ENCODE measurements around the gene TIMELESS.
"Not testable (repeated sequence)": the region's sequence is repeated elsewhere in the genome, so short reads cannot be mapped to it uniquely, and the experiment has no call there.

TIMELESS gene, protein sequence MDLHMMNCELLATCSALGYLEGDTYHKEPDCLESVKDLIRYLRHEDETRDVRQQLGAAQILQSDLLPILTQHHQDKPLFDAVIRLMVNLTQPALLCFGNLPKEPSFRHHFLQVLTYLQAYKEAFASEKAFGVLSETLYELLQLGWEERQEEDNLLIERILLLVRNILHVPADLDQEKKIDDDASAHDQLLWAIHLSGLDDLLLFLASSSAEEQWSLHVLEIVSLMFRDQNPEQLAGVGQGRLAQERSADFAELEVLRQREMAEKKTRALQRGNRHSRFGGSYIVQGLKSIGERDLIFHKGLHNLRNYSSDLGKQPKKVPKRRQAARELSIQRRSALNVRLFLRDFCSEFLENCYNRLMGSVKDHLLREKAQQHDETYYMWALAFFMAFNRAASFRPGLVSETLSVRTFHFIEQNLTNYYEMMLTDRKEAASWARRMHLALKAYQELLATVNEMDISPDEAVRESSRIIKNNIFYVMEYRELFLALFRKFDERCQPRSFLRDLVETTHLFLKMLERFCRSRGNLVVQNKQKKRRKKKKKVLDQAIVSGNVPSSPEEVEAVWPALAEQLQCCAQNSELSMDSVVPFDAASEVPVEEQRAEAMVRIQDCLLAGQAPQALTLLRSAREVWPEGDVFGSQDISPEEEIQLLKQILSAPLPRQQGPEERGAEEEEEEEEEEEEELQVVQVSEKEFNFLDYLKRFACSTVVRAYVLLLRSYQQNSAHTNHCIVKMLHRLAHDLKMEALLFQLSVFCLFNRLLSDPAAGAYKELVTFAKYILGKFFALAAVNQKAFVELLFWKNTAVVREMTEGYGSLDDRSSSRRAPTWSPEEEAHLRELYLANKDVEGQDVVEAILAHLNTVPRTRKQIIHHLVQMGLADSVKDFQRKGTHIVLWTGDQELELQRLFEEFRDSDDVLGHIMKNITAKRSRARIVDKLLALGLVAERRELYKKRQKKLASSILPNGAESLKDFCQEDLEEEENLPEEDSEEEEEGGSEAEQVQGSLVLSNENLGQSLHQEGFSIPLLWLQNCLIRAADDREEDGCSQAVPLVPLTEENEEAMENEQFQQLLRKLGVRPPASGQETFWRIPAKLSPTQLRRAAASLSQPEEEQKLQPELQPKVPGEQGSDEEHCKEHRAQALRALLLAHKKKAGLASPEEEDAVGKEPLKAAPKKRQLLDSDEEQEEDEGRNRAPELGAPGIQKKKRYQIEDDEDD

DNA sequence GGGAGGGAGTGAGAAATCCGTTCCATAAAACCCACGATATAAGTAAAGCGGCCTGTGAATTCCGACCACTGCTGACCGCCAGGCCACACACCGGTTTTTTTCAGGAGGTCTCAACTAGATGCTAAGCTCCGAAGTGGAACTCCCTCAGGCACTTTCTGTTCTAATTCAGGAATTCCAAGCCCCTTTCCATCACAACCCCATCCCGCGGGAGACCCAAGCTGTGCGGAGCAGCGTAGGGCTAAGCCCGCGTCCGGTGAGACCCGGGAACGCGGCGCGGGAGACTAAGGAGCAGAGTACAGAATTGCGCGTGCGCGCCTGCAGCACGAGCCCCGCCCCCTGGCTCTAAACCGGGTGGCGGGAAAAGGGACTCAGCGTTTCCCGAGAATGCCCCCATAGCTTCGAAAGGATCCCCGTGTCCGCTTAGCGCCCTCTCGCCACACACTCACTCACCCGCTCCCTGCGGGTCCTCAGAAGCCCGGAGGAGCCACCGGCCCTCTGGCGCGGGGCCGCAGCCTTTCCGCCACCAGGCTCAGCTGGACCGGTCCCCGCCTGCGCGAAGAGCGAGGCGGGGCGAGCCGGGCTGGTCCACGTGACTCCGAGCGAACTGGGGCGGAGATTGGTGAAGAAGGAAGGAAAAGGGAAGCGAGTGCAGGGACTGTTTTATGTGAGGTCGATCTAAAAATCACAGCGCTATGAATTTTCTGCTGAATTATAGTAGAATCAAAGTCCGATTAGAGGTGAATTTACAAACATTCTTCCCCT lies at the start of gene TIMELESS:
Gene TIMELESS (minus strand): TSS at position 567 of the 762 bp plus-strand sequence. CDS start 15,256 bp downstream, outside the sequence.
- DNase-seq, result peak; percentile 82

GRCh38 chr12:56498126-56498902 lies 49.1 kb upstream of the TIMELESS start:
- not testable (repeated sequence) for DNase-seq

DNA sequence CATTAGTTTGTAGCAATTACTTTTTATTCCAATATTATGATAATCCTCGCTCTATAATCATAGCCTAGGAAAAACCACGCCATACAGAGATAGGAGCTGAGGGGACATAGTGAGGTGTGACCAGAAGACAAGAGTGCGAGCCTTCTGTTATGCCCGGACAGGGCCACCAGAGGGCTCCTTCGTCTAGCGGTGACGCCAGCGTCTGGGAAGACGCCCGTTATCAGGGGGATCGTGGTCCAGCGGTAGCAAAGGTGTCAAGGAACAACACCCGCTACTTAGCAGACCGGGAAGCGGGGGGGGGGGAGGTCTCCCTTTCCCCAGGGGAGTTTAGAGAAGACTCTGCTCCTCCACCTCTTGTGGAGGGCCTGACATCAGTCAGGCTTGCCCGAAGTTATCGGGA lies 47.5 kb upstream of the TIMELESS start:
- peak; percentile 59 for DNase-seq

DNA sequence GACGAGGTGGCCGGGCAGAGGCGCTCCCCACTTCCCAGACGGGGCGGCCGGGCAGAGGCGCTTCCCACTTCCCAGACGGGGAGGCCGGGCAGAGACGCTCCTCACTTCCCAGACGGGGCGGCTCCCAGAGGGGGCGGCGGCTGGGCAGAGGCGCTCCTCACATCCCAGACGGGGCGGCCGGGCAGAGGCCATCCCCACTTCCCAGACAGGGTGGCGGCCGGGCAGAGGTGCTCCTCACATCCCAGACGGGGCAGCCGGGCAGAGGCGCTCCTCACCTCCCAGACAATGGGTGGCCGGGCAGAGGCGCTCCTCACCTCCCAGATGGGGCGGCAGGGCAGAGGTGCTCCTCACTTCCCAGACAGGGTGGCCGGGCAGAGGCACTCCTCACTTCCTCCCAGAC lies 45.3 kb upstream of the TIMELESS start:
- DNase-seq, result not testable (repeated sequence)

GRCh38 chr12:56494106-56494415 lies 44.8 kb upstream of the TIMELESS start:
- DNase-seq, result not testable (repeated sequence)

DNA sequence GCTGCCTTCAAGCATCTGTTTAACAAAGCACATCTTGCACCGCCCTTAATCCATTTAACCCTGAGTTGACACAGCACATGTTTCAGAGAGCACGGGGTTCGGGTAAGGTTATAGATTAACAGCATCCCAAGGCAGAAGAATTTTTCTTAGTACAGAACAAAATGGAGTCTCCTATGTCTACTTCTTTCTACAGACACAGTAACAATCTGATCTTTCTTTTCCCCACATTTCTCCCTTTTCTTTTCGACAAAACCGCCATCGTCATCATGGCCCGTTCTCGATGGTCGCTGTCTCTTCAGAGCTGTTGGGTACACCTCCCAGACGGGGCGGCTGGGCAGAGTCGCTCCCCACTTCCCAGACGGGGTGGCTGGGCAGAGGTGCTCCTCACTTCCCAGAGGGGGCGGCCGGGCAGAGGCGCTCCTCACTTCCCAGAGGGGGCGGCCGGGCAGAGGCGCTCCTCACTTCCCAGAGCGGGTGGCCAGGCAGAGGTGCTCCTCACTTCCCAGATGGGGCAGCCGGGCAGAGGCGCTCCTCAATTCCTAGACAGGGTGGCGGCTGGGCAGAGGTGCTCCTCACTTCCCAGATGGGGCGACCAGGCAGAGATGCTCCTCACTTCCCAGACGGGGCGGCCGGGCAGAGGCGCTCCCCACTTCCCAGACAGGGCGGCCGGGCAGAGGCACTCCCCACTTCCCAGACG lies 44.3 kb upstream of the TIMELESS start:
- DNase-seq, result not testable (repeated sequence)

DNA sequence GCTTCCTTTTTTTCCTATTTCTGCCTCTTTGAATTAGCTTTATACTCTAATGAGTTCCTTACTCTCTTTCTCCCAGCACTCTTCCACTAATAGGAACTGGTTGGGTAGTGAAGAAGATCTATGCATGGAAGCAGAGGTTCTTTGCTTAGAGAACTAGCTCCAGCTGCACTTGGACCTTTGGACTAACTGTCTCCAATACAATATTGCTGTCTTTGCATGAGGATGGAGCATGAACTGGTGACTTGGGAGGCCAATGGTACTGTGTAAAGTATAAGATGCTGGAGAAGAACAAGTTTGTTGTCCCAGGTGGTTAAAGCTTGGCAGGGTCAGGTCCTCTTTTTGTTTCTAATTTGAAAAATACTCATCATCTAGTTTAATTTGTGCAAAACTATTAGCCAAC lies 41.1 kb upstream of the TIMELESS start:
- DNase-seq, result no peak

DNA sequence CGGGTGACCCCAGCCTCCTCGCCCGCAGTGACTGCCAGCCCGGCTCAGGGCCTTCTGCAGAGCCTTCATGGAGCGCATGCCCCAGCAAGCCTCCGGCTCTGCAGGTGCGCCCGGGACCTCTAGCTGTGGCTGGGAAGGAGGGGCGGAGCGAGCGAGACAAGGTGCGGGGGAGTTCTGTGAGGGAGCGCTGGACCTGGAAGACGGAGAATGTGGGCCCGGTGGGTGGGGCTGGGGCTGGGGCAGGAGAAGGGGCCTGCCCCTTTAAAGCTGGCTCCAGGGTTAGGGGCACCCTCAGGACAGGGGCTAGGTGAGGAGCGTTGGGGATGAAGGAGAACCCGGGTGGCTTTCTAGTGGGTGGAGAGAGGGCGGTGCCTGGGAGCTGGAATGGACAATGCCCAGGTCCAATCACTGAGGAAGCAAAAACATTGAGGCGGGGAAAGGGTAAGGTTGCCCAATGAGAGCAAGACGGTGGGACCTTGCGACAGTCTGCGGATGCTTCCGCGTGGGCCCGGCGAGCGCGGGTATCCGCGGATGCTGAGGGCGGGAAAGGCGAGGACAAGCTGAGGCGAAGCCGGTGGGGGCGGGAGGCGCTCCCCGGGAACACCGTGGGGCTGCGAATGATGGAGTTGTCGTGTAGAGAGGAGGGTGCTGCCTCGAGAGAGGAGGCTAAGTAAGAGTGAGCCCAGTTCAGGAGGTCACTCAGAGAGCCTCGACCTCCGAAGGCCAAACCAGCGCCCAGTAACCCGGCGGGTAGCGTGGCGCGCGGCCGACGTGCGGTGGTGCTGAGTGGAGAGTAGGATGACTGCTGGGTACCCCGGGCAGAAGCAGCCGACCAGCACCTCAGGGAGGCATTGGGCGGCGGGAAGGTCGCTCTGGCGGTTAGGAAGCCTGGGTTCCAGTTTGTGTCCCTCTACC lies 39.1 kb upstream of the TIMELESS start, which contains the start of gene GLS2:
Gene GLS2 (minus strand): TSS at position 121 of the 915 bp plus-strand sequence. CDS start 43 bp downstream, at position 78.
- peak; percentile 60 for DNase-seq

- peak; percentile 23 for DNase-seq
These were observed 38.3 kb upstream of the TIMELESS start for GRCh38 chr12:56487448-56488040.

DNA sequence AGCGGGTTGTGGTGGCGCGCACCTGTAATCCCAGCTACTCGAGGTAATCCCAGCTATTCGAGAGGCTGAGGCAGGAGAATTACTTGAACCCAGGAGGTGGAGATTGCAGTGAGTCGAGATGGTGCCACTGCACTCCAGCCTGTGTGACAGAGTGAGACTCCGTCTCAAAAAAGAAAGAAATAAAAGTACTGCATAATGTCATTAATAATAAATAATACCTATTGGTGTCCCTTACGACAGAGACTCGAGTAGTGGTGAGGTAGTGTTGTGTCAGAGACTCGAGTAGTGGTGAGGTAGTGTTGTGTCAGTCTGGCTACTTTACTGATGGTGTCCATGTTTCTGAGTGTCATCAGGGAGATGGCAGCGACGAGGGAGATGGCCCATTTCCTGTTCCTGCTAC lies 37.5 kb upstream of the TIMELESS start:
- DNase-seq, result no peak

DNA sequence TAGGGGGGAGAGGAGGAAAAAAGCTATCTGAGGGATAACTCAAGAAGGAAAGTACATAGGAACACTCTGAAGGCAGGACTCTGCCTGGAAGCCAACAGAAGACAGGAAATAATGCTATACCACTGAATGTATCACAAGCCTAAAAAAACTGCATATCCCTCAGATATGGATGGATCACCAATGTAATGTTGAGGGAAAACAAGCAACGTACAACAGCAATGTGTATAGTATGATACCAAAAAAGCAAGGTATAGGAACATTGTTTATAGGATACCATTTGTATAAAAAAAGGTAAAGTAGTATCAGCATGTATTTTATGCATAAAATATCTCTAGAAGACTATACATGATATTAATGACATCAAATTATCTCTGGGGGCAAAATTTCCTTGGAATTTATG lies 35.3 kb upstream of the TIMELESS start:
- DNase-seq, result no peak

- no peak for DNase-seq
These were observed 30.4 kb upstream of the TIMELESS start for GRCh38 chr12:56479625-56480024.

DNA sequence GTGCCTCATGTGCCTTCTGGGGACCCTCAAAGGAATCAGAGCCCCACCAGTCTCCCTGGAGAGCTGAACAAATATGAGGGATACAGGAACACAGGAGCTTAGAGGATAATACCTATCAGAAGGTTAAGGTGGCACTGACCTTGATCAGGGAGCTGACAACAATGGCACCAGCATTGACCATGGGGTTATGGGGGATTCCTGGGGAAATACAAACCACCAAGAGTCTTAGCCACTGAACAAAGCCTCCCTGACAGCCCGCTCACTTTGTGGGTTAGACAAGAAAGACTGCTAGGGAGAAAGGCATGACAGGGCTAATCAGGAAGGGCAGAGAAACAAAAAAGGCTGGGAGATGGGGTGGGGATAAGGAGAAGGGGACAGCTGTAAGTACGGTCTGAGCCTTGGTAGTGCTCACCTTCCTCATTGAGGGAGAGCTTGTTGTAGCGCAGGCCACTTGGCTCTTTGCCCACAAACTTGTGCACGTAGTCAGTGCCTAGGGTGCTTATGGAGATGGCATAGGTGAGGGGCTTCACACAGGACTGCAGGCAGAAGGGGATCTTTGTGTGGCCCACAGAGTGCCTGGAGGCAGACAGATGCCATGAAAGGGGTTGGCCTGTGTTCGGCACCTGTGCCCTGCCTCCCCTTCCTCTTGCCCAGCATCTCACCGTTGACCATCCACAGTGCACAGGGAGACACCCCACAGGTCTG lies 28.4 kb upstream of the TIMELESS start:
- no peak for DNase-seq

- no peak for DNase-seq
These were observed 27.8 kb upstream of the TIMELESS start for GRCh38 chr12:56476972-56477432.

GRCh38 chr12:56476143-56476542 lies 26.9 kb upstream of the TIMELESS start:
- DNase-seq, result no peak

- DNase-seq, result no peak
These were observed 25.2 kb upstream of the TIMELESS start for GRCh38 chr12:56474389-56474788.

DNA sequence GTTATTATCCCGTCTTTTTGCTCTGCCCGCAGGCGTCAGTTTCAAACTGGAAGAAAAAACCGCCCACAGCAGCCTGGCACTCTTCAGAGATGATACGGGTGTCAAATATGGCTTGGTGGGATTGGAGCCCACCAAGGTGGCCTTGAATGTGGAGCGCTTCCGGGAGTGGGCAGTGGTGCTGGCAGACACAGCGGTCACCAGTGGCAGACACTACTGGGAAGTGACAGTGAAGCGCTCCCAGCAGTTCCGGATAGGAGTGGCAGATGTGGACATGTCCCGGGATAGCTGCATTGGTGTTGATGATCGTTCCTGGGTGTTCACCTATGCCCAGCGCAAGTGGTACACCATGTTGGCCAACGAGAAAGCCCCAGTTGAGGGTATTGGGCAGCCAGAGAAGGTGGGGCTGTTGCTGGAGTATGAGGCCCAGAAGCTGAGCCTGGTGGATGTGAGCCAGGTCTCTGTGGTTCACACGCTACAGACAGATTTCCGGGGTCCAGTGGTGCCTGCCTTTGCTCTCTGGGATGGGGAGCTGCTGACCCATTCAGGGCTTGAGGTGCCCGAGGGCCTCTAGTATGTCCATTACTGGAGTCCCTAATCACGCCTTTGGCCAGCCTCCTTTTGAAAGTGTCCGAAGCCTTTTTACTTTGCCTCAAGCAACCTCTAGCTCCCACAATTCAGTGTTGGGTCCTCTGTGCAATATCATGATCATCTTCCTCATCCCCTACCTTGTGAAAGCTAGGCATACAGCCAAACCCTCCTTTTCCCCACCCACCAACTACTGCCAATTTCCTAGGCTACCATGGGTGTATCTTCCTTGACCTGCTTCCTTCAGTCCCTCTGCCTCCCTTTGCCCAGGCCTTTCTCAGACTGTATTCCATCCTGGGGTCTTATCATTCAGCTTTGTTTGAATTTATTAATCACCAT lies 20.0 kb upstream of the TIMELESS start:
- no peak for DNase-seq

Measured in stimulated activated CD4-positive, alpha-beta T cell treated with anti-CD3 and anti-CD28 coated beads, Interleukin-12 subunit alpha, Interleukin-12 subunit beta, amount 100 ng/mL, for 4 hours (primary cell).